GM18520 (cell line): ENCODE results near the gene IGF2.
"Not testable (repeated sequence)": the region's sequence is repeated elsewhere in the genome, so short reads cannot be mapped to it uniquely, and the experiment has no call there.

Experiments
- ATAC-seq: cut with Tn5 transposase; IDR thresholded peaks from one replicate; pipeline ENCODE4 v1.9.1; 2021; ENCODE audit not compliant: unreplicated experiment

The IGF2 gene, protein sequence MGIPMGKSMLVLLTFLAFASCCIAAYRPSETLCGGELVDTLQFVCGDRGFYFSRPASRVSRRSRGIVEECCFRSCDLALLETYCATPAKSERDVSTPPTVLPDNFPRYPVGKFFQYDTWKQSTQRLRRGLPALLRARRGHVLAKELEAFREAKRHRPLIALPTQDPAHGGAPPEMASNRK

DNA sequence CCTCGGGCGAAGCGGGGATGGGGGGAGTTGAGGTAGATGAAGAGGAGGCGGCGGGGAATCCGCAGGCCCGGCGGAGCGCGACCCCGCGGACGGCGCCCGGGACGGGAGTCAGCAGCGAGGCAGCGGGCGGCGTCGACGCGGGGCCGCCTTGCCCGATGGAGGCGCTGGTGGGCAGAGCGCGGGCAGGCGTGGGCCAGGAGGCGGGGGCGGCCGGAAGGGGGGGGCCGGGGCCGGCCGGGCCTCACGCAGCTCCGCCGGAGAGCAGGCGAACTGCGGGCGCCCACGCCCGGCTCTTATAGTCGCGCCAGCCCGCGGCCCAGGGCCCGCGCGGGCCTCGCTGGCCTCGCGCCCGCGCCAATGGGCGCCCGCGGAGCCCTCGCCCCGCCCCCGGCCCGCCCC lies at the start of gene IGF2:
Gene IGF2, minus strand, starts transcription at position 267 of the 399 bp plus-strand sequence. CDS start 3,866 bp downstream, outside the sequence.
- ATAC-seq = no peak

DNA sequence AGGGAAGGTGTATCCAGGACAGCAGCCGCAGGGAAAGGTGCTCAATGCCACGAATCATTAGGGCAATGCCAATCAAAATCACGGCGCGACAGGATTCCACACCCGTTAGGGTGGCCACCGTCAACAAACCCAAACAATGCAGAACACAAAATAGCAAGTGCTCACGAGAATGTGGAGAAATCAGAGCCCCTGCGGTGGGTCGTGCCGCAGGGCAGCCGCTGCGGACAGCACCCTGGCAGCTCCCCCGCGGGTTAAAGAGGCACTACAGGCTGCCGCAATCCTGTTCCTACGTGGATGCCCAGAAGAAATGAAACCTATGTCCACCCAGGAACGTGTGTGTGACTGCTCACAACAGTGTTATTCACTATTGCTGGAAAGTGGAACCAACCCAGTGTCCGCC lies 49.6 kb upstream of the IGF2 start:
- no peak for ATAC-seq

DNA sequence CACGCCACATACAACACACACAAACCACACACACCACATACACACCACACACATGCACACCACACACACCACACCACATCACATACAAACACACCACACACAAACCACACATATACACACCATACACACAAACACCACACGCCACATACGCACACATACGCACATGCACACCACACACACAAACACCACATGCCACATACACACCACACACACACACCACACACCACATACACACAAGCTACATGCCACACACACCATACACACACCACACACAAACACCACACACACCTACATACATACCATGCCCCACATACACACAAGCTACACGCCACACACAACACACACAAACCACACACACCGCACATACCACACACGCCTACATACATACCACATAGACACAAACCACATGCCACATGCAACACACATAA lies 48.1 kb upstream of the IGF2 start:
- ATAC-seq = no peak

DNA sequence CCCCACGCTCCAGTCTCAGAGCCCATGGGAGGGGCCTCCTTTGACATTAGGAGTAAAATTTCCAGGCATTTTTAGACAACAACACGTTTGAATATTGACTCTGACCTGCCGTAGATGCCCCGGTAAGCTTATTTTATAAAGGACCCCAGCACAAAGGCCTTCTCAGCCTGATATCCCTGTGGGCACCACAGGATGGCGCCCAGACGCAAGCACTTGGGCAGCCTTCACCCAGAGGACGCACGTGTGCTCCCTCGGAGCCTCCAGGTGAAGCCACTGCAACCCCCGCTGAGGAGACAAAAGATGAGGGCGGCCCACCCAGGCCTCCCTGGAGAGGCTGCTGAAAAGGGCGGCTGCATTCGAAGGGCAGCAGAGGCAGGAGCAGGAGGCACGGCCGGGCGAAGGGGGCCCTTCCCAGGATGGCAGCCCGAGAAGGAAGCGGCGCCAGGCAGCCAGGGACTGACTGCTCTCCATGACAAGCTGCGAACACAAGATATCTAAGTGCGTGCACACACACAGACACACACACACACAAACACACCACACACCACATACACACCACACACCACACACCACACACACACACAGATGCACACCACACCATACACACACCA lies 47.6 kb upstream of the IGF2 start:
- ATAC-seq = no peak

DNA sequence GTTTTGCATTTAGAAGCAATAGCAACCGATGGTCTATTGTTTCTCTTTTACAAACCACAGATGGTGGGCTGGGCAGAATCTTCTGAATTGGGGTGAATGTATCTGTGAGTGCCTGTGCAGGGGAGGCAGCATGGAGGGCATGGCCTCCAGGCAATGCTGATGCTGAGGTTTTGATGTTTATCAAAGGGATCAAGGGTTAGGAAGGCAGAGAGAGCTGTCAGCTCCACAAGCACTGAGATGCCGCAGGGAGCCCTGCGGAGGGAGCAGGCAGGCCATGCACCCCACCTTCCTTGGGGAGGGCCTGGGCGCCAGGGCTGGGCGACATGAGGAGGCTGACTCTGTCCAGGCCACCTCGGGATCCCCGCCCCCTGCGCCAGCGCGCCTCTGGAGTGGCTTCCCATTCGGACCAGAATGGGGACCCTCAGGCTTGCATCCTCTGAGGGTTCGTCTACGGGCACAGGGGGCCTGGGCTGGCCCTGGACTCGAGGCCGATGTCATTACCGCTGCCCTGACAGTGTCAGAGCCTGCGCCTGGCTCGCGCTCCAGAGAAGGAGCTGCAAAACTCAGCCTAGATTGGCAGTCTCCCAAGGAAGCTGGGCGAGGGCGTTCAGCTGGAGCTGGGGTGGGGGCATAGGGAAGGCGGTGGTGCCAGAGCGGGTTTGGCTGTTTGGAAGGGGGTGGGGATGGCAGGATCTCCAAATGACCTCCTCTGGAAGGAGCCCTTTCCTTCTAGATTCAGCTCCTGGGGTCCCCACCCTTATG lies 46.3 kb upstream of the IGF2 start:
- ATAC-seq = no peak

DNA sequence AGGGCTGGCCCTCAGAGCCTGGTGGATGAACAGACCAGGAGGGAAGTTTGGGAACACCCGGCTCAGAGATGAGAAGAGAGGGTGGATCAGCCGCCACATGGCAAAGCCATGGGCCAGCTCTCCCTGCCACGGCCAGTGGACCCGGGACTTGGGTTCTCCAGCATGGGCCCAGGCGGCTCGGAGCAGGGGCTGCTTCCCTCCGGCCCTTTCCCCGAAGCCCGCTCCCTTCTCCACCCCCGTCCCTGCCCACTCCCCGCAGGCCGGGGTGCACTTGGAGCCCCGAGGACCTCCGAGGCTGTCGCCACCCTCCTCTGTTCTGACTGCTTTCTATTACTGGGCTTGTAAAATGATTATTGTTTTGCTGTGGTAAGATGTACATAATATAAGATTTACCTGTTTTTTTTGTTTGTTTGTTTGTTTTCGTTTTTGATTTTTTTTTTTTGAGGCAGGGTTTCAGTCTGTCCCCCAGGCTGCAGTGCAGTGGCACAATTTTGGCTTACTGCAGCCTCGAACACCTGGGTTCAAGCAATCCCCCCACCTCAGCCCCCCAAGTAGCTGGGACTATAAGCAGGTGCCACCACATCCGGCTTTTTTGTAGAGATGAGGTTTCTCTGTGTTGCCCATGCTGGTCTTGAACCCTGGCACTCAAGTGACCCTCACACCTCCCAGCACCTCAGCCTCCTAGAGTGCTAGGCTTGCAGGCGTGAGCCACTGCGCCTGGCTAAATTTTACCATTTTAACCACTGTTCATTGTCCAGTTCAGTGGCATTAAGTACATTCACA lies 43.7 kb upstream of the IGF2 start:
- no peak for ATAC-seq

DNA sequence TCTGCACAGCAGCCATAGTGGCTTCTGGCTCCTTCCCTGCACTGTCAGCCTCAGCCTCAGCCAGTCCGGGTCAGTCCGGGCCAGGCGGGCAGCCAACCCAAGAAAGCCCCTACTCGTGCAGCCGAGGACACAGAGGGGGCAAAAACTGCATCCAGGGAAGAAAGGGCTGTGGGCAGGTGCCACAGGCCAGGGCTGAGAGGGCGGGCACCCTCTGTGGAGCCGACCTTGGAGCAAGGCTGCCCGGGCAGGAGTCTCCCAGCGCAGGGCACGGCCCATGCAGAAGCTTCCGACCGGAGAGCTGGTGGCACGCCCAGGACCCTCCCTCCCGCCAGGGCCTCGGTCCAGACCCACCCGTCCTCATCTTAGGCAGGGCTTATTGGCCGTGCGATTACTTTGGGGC lies 42.9 kb upstream of the IGF2 start:
- no peak for ATAC-seq

DNA sequence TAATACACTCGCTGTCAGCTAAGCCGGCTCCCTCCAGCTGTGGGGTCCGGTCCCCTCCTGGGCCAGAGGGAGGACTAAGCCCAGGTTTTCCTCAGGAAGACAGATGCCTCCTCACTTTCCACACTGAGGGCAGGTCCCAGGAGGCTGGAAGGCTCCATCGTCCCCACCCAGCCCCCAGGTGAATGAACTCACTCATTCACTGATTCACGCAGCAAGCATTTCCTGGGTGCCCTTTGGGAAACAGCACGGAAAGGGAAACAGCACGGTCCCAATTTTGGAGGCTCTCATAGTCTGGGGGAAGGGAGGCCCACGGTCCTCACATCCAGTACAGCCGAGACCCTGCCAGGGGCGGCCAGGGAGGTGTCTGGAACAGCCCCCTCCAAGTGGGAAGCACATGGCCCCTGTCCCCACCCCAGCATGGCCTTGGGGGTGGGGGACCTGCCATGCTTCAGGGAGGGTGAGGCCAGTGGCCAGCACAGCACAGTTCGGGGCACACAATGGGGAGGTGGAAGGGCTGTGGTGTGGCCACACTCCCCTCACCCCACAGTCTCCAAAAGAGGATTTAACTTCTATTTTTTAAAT lies 41.7 kb upstream of the IGF2 start:
- no peak for ATAC-seq

DNA sequence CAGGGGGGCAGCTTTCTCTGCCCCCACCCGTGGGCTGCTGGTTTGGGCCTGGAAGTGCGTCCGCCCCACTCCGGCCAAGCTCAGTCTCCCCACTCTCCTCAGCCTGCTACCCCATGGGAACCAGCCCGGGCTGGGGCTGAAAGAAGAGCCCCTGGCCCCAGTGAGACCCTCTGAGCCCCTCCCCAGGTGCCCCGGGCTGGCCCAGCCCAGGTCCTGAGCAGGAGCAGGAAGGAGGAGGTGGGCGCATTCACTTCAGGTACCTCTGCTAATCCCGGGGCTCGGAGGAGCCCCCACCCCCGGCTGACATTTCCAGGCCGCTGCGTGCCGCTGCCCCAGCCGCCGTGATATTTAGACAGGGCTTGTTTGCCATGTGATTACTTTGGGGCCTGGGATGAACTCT lies 41.2 kb upstream of the IGF2 start:
- ATAC-seq = no peak

DNA sequence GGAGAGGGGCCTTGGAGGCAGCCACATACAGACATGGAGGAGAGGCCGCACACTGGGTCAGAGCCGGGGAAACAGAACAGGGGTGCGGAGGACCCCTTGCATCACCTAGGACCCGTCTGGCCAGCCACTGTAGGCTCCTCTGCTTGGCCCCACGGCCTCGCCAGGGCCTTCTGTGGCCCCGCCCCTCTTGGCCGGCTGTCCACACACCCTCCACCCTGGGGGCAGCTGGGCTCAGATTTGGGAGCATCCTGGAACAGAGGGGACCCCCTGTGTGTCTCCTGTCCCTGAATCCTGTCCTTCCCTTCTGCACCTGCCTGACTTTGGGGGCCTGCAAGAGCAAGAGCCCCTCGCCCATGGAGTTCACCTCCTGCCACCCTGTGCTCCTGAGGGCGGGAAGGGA lies 40.3 kb upstream of the IGF2 start:
- ATAC-seq = no peak

DNA sequence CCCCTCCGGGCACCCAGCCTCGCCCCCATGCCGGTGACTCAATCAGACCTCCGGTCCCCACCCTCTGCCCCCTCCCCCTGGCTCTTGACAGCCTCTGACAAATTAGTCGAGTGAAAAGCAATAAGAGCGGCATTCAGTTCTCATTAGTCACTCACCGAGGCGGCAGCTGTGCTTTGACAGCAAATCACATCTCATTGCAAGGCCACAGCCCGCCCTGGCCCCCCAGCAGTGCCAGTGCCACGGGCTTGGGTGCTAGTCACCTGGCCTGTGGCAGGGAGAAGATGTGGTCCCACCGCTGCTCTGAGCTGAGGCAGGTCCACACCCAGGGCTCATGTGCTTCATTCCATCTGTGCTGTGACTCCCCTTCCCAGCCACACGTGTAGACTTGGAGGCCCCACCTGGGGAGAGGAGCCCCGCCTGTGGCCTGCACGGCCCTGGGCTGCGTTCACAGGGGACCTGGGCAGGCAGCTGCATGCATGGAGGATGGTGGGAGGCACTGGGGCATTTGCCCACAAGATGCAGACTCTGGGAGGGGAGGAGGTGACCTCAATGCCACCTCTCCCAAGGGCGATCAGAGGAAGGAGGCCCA lies 39.8 kb upstream of the IGF2 start:
- no peak for ATAC-seq

DNA sequence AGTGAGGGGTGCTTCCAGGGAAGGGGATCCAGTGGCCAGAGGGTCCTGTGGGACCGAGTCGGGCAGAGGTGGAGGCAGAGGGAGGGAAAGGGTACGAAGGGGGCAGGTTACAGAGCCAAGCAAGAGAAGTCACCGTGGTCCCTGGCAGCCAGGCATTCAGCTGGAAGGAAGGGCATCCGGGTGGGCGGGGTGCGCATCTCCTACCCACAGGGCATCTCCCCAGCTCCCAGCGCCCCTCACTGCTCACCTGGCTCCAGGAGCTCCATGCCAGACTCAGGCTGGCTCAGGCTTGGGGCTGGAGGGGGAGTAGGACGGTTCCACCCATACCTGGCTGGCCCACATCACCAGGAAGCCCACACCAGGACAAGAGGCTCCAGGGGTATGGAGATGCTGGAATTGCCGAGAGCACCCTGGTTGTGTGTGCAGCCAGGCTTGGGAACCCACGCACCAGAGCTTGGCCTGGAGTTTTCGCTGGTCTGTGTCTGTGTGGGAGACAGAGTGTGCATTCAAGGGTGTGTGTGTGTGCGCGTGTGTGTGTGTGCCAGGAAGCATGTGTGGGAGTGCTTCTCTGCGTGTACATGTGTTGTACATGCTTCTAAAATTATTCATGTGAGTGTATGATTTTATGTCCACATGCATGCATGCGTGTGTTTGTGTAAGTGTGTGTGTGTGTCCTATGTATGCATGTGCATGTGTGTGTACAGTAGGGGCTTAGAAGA lies 39.0 kb upstream of the IGF2 start:
- ATAC-seq = not testable (repeated sequence)

DNA sequence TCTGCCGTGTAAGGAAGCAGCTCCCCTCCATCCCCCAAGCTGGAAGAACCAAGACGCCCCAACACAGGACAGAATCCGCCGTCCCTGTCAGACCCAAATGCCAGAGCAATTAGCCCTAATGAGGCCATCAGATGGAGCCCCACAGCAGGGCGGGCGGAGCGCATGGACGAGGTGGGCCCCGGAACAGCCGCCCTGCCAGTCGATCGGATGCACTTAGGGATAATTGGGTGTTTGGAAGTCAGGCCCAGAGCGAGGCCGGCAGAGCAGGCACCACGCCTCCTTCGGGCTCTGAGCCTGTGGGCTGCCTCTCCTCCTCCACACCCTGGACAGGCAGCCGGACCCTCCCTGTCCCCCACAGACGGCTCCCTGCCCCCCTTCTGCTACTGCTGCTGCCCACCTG lies 37.9 kb upstream of the IGF2 start:
- ATAC-seq = no peak

DNA sequence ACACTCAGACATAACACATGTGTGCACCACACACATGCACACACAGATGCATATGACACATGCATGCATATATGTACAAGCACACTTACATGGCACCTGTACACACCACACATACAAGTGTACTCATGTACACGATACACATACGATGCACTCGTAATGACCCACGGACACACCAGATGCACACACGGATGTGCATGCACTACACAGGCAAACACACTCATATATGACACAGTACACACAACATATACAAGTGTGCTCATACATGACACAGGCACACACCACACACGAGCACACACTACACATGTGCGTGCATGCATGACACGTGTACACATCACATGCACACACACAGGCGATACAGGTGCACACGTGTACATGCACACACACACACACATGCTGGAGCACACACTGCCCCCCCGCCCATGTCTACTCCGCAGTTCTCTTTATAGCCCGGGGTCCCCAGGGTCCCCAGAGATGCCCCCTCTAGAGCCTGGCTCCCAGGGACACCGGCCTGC lies 37.3 kb upstream of the IGF2 start:
- no peak for ATAC-seq

DNA sequence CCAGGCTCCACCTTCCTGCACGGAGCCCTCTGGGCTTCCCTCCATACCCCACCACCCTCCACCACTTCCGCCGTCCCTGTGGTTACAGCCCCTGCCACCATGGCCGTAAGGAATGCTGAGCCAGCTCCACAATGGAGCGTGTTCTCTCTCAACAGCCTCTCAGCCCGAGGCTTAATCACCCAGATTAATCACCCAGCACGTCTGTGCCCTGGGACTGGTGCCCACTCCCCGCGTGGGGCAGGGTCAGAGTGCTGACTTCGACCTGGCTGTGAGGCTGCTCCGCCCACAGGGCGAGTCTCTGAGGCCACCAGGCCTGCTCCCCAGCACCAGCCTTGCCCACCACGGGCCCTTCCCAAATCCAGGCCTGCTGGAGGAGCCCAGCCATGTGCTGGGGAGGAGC lies 36.5 kb upstream of the IGF2 start:
- ATAC-seq = no peak

DNA sequence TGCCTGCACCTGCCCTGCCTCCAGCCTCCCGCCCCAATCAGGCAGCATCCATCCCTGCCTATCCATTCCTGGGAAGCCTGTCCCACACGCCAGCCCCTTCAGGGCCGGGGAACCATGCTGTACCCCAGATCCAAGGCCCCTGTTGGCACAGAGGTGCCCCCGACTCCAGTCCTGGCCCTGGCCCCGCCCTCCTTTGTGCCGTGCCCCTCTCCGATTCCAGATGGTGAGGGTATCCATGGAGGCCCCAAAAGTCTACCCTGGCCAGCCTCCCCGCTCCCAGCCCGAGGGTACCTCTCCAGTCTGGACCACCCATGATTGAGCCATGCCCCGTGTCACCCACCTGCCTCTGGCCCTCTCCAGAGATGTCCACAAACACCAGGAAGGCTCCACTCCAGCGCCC lies 35.2 kb upstream of the IGF2 start:
- ATAC-seq = no peak

DNA sequence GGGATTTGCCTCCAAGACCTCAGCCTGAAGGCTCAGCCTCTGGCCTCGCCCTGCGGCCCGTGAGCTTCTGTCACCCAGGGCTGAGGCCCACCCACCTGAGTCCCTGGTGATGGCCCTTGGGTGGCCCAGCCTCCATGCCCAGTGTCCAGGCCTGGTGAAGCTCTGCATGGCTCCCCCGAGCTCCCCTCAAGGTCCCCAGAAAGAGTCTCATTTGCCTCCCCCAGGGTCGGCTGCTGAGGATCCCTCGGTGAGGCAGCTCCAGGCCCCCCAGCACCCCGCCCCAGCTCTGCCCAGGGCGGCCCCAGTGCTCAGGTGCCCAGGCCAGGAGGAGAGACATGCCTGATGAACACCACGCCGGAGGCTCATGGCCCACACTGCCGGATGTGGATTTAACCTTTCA lies 34.6 kb upstream of the IGF2 start:
- no peak for ATAC-seq

DNA sequence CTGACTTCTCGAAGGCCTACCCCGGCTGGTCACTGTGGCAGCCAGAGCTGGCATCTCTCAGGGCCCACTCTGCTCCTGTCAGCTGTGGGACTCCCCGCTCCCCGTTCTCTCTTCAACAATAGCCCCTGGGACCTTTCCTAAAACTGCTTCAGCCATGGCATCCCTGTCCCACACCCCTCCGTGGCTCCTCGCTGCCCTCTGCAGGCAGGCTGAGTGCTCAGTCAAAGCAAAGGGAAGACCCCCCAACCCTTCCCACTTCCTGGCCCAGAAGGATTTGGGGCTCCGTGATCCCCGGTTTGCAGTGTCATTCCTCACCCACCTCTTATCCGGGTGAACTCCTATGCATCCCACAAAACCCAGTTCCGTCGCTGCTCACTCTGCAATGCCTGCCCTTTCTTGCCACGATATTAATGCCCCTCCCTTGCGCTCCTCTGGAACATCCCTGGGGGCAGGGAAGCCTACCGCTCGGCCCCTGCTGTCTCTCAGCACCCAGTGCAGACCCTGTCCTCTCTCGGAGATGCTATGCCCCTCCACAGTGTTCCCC lies 34.0 kb upstream of the IGF2 start:
- ATAC-seq = no peak

DNA sequence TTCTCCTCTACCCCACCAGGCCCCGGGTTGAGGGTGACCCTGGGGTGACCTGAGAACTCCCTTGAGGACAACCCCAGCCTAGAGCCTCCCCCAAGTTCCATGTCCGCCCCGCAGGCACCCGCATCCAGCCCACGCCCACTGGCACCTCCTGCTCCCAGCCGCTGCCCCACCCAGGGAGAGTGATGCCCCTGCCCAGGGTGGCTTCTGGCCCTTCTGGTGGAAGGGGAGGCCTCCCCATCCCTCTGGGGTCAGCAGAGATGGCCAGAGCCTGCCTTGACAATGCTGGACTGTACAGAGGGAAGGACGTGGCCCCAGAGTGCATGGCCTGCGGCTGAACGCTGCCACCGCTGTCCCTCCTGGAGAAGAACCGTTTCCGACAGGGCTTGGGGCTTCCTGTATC lies 33.5 kb upstream of the IGF2 start:
- no peak for ATAC-seq

DNA sequence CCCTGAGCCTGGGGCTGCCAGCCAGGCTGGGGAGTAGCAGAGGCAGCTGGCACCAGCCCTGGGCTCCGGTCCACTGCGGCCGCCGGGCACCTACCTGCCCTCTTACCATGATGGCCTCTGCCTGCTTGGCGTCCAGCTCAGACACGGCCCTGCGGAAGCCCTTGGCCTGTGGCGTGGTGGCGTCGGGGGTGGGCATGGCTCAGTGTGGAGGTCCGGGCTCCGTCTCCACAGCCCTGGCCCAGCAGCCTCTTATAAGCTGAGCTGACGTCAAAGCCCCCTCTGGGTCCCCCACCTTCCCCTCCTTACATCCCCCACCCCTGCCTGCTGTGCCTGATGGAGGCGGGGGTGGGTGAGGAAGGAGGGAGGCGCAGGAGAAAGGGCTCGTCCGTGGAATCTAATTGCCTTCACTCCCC lies 32.4 kb upstream of the IGF2 start, which contains the start of gene TH:
Gene TH, minus strand, starts transcription at position 225 of the 413 bp plus-strand sequence. Its CDS starts 29 bp downstream, at position 196.
- no peak for ATAC-seq
